Measurements from ENCODE around the gene MYH14. TPM values are rescaled to one million over a fixed set of nuclear protein-coding genes. Genes with fewer than 3 reads are reported as not detected.
A peak's percentile ranks its signal among the peaks of the same experiment; 100 is the strongest.
"Not testable (repeated sequence)": the region's sequence is repeated elsewhere in the genome, so short reads cannot be mapped to it uniquely, and the experiment has no call there.

The MYH14 gene
- total and polyA plus RNA-seq, 5 experiments from 2014 or later = not detected

- POLR2A ChIA-PET, H3K27ac Mint-ChIP-seq, H3K9me3 Mint-ChIP-seq, DNase-seq, ATAC-seq, H3K4me3 Mint-ChIP-seq, H3K36me3 Mint-ChIP-seq: not testable (repeated sequence)
- Mint-ChIP-seq H3K27me3 (peaks cover 3 to 44% (median 19%) of the 10 kb centered on the region in 5 donors), H3K4me1 (peaks cover 9 to 55% (median 26%) of the 10 kb centered on the region in 4 donors)
These were observed 133.6 kb downstream of the MYH14 start for GRCh38 chr19:50337031-50337430.

DNA sequence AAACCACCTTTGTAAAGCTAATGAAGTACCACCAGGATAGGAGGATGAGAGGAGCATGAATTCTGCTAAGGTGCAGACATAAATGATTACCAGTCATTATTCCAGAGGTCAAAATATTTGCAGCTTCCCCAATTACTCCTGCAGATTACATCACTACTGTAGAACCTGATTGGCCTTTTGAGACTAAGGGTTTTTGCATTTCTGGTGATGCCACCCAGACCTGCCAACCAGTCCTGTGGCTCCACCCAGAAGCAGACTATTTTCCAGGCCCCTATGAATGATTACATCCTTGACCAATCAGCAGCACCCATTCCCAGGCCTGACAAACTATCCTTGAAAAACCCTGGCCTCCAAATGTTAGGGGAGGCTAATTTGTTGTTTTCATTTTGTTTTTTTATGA, 136.9 kb downstream of the MYH14 start:
- H3K4me1 Mint-ChIP-seq = peaks cover 0 to 48% (median 3%) of the 10 kb centered on the region in 4 donors
- H3K36me3 Mint-ChIP-seq = peaks cover 0 to 5% (median 4%) of the 10 kb centered on the region in 3 donors
- H3K27ac Mint-ChIP-seq = no peak overlapping the region
- H3K4me3 Mint-ChIP-seq = no peak overlapping the region
- DNase-seq = peak in 1 of 10 donors; percentile 4
- POLR2A ChIA-PET = interaction anchor here (1.1 kb wide), 1 partner anchor 24 kb away, joined by 4 read pairs; no protein-coding TSS in a partner anchor
- peaks cover 0 to 12% (median 5%) of the 10 kb centered on the region in 9 donors for H3K9me3 Mint-ChIP-seq
- no peak for ATAC-seq
- H3K27me3 Mint-ChIP-seq = peaks cover 4 to 29% (median 7%) of the 10 kb centered on the region in 5 donors

DNA sequence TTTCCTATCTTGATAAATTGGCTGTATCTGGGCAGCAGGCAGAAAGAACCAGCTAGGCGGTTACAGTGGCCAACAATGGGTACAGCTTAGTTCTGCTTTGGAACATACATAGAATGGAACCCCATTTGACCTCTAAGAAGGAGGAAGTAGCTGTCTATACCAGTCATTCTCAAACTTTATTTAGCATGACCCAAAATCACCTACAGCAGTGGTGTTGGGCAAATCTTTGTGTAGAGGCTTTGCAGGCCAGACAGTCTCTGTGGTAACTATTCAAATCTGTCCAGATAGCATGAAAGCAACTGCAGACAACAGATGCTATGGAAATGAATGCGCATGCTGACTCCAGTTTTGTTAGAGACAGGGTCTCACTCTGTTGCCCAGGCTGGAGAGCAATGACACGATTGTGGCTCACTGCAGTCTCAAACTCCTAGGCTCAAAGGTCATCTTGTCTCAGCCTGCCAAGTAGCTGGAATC, 137.7 kb downstream of the MYH14 start:
- peak in 1 of 2 donors; percentile 54 for ATAC-seq
- Mint-ChIP-seq H3K9me3 (peaks cover 0 to 15% (median 5%) of the 10 kb centered on the region in 9 donors), H3K27ac (peak overlapping the region in 2 of 10 donors; percentile 10 to 40), H3K4me3 (peak overlapping the region in 1 of 10 donors; percentile 47), H3K27me3 (peaks cover 0 to 21% (median 6%) of the 10 kb centered on the region in 5 donors), H3K4me1 (peaks cover 0 to 44% (median 0%) of the 10 kb centered on the region in 4 donors), H3K36me3 (peaks cover 0 to 5% (median 3%) of the 10 kb centered on the region in 3 donors)
- POLR2A ChIA-PET = no interaction called here
- DNase-seq = no peak

- Mint-ChIP-seq H3K27me3 (peaks cover 0 to 10% (median 1%) of the 10 kb centered on the region in 5 donors), H3K4me1 (peaks cover 0 to 55% (median 0%) of the 10 kb centered on the region in 4 donors), H3K4me3 (peak overlapping the region in 2 of 10 donors; percentile 50 to 73), H3K9me3 (peaks cover 0 to 17% (median 5%) of the 10 kb centered on the region in 9 donors), H3K36me3 (peaks cover 0 to 5% (median 3%) of the 10 kb centered on the region in 3 donors), H3K27ac (peak overlapping the region in 2 of 10 donors; percentile 40 to 45)
- ATAC-seq (peak in 1 of 2 donors; percentile 52), DNase-seq (no peak)
- POLR2A ChIA-PET = no interaction called here
These were observed 141.4 kb downstream of the MYH14 start for GRCh38 chr19:50344661-50345318.

DNA sequence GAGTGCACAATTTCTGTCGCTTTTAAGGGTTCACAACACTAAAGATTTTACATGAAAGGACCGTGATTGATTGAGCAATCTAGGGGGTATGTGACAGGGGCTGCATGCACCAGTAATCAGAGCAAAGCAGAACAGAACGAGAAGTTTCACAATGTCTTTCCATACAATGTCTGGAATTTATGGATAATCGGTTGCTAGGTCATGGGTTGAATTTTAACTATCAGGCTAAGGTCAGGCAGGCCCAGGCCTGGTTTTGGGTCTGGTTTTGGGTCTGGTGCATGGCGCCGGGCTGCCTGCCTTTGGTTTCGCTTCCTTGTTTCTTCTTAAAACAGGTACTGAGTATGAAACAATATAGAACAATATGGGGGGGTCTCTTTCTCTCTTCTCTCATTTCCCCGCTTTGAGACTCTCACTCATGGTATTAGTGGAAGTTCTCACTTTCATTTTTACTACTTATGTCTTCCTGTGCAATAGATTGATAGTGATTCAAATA, 143.7 kb downstream of the MYH14 start:
- H3K27me3 Mint-ChIP-seq = peaks cover 0 to 10% (median 1%) of the 10 kb centered on the region in 5 donors
- H3K9me3 Mint-ChIP-seq = peaks cover 0 to 17% (median 5%) of the 10 kb centered on the region in 9 donors
- POLR2A ChIA-PET = interaction anchor here (1.0 to 1.6 kb wide), 2 partner anchors 9 to 36 kb away, joined by 3 read pairs; no protein-coding TSS in a partner anchor
- not testable (repeated sequence) for ATAC-seq, H3K36me3 Mint-ChIP-seq, DNase-seq
- peaks cover 0 to 38% (median 0%) of the 10 kb centered on the region in 4 donors for H3K4me1 Mint-ChIP-seq
- H3K27ac Mint-ChIP-seq = peak overlapping the region in 2 of 10 donors; percentile 44 to 55
- H3K4me3 Mint-ChIP-seq = peak overlapping the region in 2 of 10 donors; percentile 15 to 43

DNA sequence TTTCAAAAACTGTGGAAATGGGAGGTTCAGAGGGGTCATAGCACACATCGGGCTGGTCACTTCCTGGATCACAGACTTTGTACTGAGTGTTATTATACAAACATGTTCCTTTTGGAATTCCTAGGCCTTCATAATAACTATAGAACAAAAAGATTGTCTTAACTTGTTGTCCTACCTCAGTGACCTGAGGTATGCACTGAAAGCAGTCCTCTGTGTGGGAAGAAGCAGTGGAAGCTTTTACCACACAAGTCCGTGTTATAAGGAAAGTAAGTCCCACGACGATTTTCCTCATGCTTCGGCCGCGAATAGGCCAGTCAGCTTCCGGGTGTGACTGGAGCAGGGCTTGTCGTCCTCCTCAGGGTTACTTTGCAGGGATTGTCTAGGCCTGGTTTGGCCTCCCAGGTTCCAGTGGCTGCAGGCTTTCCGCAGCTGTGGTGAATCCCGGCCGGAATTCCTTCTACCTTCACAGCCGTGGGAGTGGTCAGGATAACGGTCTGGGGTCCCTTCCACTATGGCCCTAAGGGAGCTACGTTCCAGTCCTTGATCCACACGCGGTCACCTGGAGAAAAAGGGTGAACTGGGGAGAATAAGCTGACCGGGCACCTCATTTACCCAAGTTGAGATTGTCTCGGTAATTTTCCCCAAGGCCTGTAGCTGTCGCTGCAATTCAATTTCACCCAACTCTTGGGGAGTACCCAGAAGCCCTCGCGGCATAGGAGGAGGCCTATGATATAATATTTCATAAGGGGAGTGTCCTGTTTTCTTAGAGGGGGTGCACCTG, 146.0 kb downstream of the MYH14 start:
- ATAC-seq (no peak), DNase-seq (no peak)
- H3K4me1 Mint-ChIP-seq = peaks cover 0 to 29% (median 0%) of the 10 kb centered on the region in 4 donors
- H3K36me3 Mint-ChIP-seq = peaks cover 0 to 5% (median 3%) of the 10 kb centered on the region in 3 donors
- peaks cover 0 to 14% (median 5%) of the 10 kb centered on the region in 9 donors for H3K9me3 Mint-ChIP-seq
- no peak overlapping the region for H3K27ac Mint-ChIP-seq
- POLR2A ChIA-PET = no interaction called here
- H3K4me3 Mint-ChIP-seq = no peak overlapping the region
- peaks cover 0 to 7% (median 0%) of the 10 kb centered on the region in 5 donors for H3K27me3 Mint-ChIP-seq

DNA sequence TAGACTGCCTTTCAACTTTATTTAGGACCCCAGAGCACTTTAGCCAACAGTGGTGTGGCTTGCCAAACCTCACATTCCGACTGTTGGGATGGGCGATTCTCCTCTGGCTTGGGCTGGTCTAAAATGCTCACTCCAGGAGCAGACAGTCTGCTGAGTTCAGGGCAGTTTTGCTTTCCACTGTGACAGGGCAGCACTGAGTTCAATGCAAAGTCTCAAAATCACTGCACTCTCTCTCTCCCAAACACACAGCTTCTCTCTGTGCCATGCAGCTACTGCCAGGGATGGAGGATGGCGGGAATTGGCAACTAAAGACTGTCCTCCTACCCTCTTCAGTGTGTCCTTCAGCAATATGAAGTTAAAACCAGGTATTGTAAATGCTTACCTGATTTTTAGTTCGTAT, 148.8 kb downstream of the MYH14 start:
- ATAC-seq (no peak), DNase-seq (no peak)
- POLR2A ChIA-PET = no interaction called here
- H3K4me1 Mint-ChIP-seq = peaks cover 4 to 16% (median 5%) of the 10 kb centered on the region in 4 donors
- peaks cover 0 to 5% (median 0%) of the 10 kb centered on the region in 5 donors for H3K27me3 Mint-ChIP-seq
- peak overlapping the region in 1 of 10 donors; percentile 4 for H3K27ac Mint-ChIP-seq
- H3K9me3 Mint-ChIP-seq = no peaks in the 10 kb centered on the region
- no peaks in the 10 kb centered on the region for H3K36me3 Mint-ChIP-seq
- H3K4me3 Mint-ChIP-seq = no peak overlapping the region

DNA sequence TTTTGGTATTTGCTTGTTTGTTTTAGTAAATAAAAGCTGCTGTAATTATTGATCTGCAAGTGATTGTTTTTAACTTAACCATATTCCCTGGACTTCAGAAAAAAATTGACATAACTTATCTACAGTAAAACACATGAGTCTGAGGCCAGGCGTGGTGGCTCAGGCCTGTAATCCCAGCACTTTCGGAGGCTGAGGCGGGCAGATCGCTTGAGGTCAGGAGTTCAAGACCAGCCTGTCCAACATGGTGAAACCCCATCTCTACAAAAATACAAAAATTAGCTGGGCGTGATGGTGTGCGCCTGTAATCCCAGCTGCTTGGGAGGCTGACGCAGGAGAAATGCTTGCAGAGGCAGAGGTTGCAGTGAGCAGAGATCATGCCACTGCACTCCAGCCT, 150.1 kb downstream of the MYH14 start:
- POLR2A ChIA-PET, H3K36me3 Mint-ChIP-seq, ATAC-seq, H3K4me3 Mint-ChIP-seq, DNase-seq, H3K9me3 Mint-ChIP-seq, H3K27ac Mint-ChIP-seq, H3K27me3 Mint-ChIP-seq: not testable (repeated sequence)
- H3K4me1 Mint-ChIP-seq = peaks cover 6 to 13% (median 10%) of the 10 kb centered on the region in 4 donors

DNA sequence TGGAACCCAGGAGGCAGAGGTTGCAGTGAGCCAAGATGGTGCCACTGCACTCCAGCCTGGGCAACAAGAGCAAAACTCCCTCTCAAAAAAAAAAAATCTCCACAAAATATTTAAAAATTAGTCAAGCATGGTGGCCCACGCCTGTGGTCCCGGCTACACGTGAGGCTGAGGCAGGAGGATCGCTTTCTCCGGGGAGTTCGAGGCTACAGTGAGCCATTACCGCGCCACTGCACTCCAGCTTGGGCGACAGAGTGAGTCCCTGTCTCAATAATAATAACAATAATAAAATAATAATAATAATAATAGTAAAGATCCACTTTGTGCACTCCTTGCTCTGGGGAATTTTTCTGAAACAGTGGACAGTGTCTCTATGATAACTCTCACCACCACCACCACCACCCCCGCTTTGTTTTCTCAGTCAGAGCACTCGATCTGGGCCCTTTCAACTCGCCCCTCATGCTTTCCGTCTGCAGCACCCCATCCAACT, 153.3 kb downstream of the MYH14 start:
- Mint-ChIP-seq H3K27me3 (peaks cover 0 to 2% (median 0%) of the 10 kb centered on the region in 5 donors), H3K4me1 (peaks cover 23 to 44% (median 39%) of the 10 kb centered on the region in 4 donors), H3K9me3 (no peaks in the 10 kb centered on the region), H3K4me3 (peak overlapping the region in 9 of 10 donors; percentile 91 to 96 (median 91)), H3K27ac (peak overlapping the region in 8 of 10 donors; percentile 92 to 99 (median 98)), H3K36me3 (no peaks in the 10 kb centered on the region)
- ATAC-seq = no peak
- POLR2A ChIA-PET = interaction anchor here (0.7 to 3.4 kb wide), 16 partner anchors 11 to 565 kb away, joined by 3 to 43 read pairs (median 6); partner anchors contain the start of genes EMC10, GARIN5A, JOSD2 and NR1H2
- no peak for DNase-seq

- H3K4me1 Mint-ChIP-seq = peaks cover 27 to 51% (median 46%) of the 10 kb centered on the region in 4 donors
- ATAC-seq = peak; percentile 87
- H3K4me3 Mint-ChIP-seq = peak overlapping the region; percentile 91 to 96 (median 91)
- H3K27ac Mint-ChIP-seq = peak overlapping the region; percentile 92 to 99 (median 98)
- peak; percentile 71 to 94 (median 88) for DNase-seq
- POLR2A ChIA-PET = interaction anchor here (0.8 to 3.4 kb wide), 23 partner anchors 10 to 1832 kb away, joined by 3 to 43 read pairs (median 4); partner anchors contain the start of genes CLEC11A, EMC10, GARIN5A and JOSD2
- H3K9me3 Mint-ChIP-seq = no peaks in the 10 kb centered on the region
- H3K27me3 Mint-ChIP-seq = peaks cover 0 to 2% (median 0%) of the 10 kb centered on the region in 5 donors
- H3K36me3 Mint-ChIP-seq = no peaks in the 10 kb centered on the region
These were observed 154.0 kb downstream of the MYH14 start for GRCh38 chr19:50357178-50358100.
